ENCODE results near the gene GSC2. TPM values are rescaled to one million over a fixed set of nuclear protein-coding genes. Genes with fewer than 3 reads are reported as not detected.

The GSC2 gene
- total RNA-seq, 4 donors from 2014 or later, result not detected

GRCh38 chr22:19109198-19110063 is 40.7 kb downstream of the GSC2 start:
- H3K9me3 ChIP-seq, result no peaks in the 10 kb centered on the region
- in situ Hi-C loops (cut with MboI; ENCODE audit: low sequenced_read_pairs in 4 of 4), result no loop called here
- H3K4me1 ChIP-seq, result peaks cover 64 to 81% of the 10 kb centered on the region in 2 donors
- peak; percentile 65 to 74 for DNase-seq
- no peaks in the 10 kb centered on the region for H3K36me3 ChIP-seq
- intact Hi-C loops (cut with DNase I; ENCODE audit: low total_unique reads), result loop anchor here (1.0 to 5.0 kb wide), 3 partner anchors 12 to 183 kb away; partner anchors contain the start of genes CLTCL1 and ESS2
- peak overlapping the region in 2 of 4 donors; percentile 27 to 29 for H3K4me3 ChIP-seq
- no peak for TF ChIP-seq POLR2A (IDR thresholded peaks at IDR 0.05)
- TF ChIP-seq CTCF (IDR thresholded peaks at IDR 0.05 in 4 of 5, conservative IDR thresholded peaks at IDR 0.05 in 1 of 5), result no peak
- ATAC-seq, result peak; percentile 93 to 95
- no peaks in the 10 kb centered on the region for H3K27me3 ChIP-seq
- H3K27ac ChIP-seq, result peak overlapping the region; percentile 78 to 90 (median 82)

- in situ Hi-C loops (cut with MboI; ENCODE audit: low sequenced_read_pairs in 4 of 4) (no loop called here), intact Hi-C loops (cut with DNase I; ENCODE audit: low total_unique reads) (loop anchor here (1.0 to 5.0 kb wide), 3 partner anchors 12 to 183 kb away; partner anchors contain the start of genes CLTCL1 and ESS2)
- Histone ChIP-seq H3K36me3 (no peaks in the 10 kb centered on the region), H3K4me3 (no peak overlapping the region), H3K9me3 (no peaks in the 10 kb centered on the region), H3K27ac (peak overlapping the region; percentile 78 to 90 (median 82)), H3K27me3 (no peaks in the 10 kb centered on the region), H3K4me1 (peaks cover 71 to 83% of the 10 kb centered on the region in 2 donors)
- ATAC-seq, result no peak
- TF ChIP-seq CTCF (IDR thresholded peaks at IDR 0.05 in 4 of 5, conservative IDR thresholded peaks at IDR 0.05 in 1 of 5) (no peak), POLR2A (IDR thresholded peaks at IDR 0.05) (no peak)
- no peak for DNase-seq
Observed at GRCh38 chr22:19108807-19109197, 41.3 kb downstream of the GSC2 start.

- TF ChIP-seq CTCF (IDR thresholded peaks at IDR 0.05 in 4 of 5, conservative IDR thresholded peaks at IDR 0.05 in 1 of 5) (no peak), POLR2A (IDR thresholded peaks at IDR 0.05) (no peak)
- Histone ChIP-seq H3K27me3 (no peaks in the 10 kb centered on the region), H3K9me3 (no peaks in the 10 kb centered on the region), H3K4me3 (no peak overlapping the region), H3K4me1 (peaks cover 78 to 80% of the 10 kb centered on the region in 2 donors), H3K36me3 (no peaks in the 10 kb centered on the region), H3K27ac (peak overlapping the region; percentile 31 to 90 (median 80))
- in situ Hi-C loops (cut with MboI; ENCODE audit: low sequenced_read_pairs in 4 of 4) (no loop called here), intact Hi-C loops (cut with DNase I; ENCODE audit: low total_unique reads) (loop anchor here (5.0 kb wide), 1 partner anchor 185 kb away; the partner anchor contains the start of gene CLTCL1)
- ATAC-seq (no peak), DNase-seq (no peak)
Observed at GRCh38 chr22:19107730-19108074, 42.4 kb downstream of the GSC2 start.

GRCh38 chr22:19106886-19107729 is 43.0 kb downstream of the GSC2 start:
- no peak for ATAC-seq
- in situ Hi-C loops (cut with MboI; ENCODE audit: low sequenced_read_pairs in 4 of 4) (no loop called here), intact Hi-C loops (cut with DNase I; ENCODE audit: low total_unique reads) (loop anchor here (5.0 kb wide), 1 partner anchor 185 kb away; the partner anchor contains the start of gene CLTCL1)
- peak overlapping the region in 2 of 4 donors; percentile 82 to 90 for H3K27ac ChIP-seq
- no peaks in the 10 kb centered on the region for H3K27me3 ChIP-seq
- peaks cover 79 to 80% of the 10 kb centered on the region in 2 donors for H3K4me1 ChIP-seq
- no peak for DNase-seq
- TF ChIP-seq POLR2A (IDR thresholded peaks at IDR 0.05) (no peak), CTCF (IDR thresholded peaks at IDR 0.05 in 4 of 5, conservative IDR thresholded peaks at IDR 0.05 in 1 of 5) (no peak)
- H3K4me3 ChIP-seq, result no peak overlapping the region
- H3K36me3 ChIP-seq, result no peaks in the 10 kb centered on the region
- no peaks in the 10 kb centered on the region for H3K9me3 ChIP-seq
